Measurements from ENCODE around the gene DLX4.

- TF ChIP-seq CTCF (IDR thresholded peaks at IDR 0.05) (no peak), POLR2AphosphoS5 (IDR thresholded peaks at IDR 0.05) (no peak), POLR2A (IDR thresholded peaks at IDR 0.05) (no peak), EP300 (IDR thresholded peaks at IDR 0.05; ENCODE audit: low read depth) (no peak)
Measured at GRCh38 chr17:49946964-49947584, 21.9 kb upstream of the DLX4 start.

All from transverse colon (tissue), 4 donors.